A549 treated with DMSO at 1 μM for 4 hours (cell line): ENCODE data around the gene THPO. TPM values are rescaled to one million over a fixed set of nuclear protein-coding genes. Genes with fewer than 3 reads are reported as not detected.

Experiments used
- total RNA-seq: library from RNA; stranded (reverse); fragments of 200-300 nt; extraction: Qiagen RNA extraction; gene quantifications from 5 replicates; pipeline ENCODE4 v1.2.3, GENCODE V29; 2022; ENCODE audit warnings: low read depth

THPO gene
- total RNA-seq = not detected in 5 replicates

GRCh38 chr3:184377882-184378445, at the start of gene THPO:
TSS of gene THPO (minus strand) at chr3:184378207. CDS start at chr3:184376259, 1,948 bp downstream.

DNA sequence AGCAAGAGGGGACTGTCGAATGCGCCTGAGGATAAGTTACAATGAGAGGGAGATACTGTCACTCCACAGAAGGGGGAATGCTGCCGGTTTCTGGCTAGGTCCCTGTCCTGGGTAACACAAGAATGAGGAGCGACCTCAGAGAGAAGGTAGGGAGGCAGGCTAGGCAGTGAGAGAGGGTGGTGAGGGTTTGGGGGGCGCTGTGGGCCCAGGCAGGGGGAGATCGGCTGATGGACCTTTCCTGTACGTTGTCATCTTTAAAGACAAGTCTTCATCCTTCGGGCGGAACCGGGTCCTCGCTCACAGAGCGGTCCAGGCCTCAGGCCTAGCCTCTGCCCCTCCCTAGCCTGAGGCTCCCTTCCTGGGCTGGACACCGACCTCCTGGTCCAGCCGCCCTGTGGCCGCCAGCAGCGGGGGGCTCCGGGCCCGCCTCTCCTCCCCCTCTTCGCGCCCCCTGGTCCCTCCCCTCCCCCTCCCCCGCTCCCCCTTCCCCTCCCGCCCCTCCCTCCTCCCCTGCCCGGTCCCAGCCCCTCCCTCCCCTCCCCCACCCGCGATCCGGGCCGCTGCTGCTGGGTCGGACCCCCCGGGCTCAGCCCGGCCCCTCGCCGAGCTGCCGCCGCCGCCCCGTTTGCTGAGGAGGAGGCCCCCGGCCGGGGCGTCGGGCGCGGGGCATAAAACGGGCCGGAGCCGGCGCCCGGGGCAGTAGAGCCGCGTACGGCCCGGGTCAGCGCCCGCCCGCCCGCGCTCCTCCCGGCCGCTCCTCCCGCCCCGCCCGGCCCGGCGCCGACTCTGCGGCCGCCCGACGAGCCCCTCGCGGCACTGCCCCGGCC, 1.6 kb upstream of the THPO start, which contains the start of gene CHRD:
TSS of gene CHRD (plus strand) at position 697 of the 827 bp plus-strand sequence. CDS start 265 bp downstream, outside the sequence.

GRCh38 chr3:184361532-184361931, 16.5 kb downstream of the THPO start, which contains the start of the genes CLCN2 and POLR2H:
TSS of gene CLCN2 (minus strand) at chr3:184361605. CDS start at chr3:184361479, 126 bp downstream.
TSS of gene POLR2H (plus strand) at chr3:184361710. CDS start at chr3:184363493, 1,783 bp downstream.

GRCh38 chr3:184337399-184337714, 40.6 kb downstream of the THPO start, which contains the start of gene FAM131A:
TSS of gene FAM131A (plus strand) at chr3:184337600. CDS start at chr3:184337631, 31 bp downstream.

Other genes starting within 250 kb of the THPO start
- 26.5 to 31.2 TPM (median 30.9 TPM) in 5 replicates for gene EIF2B5, start 242.8 kb downstream of the THPO start, total RNA-seq
- 18.3 to 29.0 TPM (median 24.6 TPM) in 5 replicates for gene DVL3, start 222.8 kb downstream of the THPO start, total RNA-seq
- gene AP2M1, start 203.4 kb downstream of the THPO start, total RNA-seq = 296 to 327 TPM (median 312 TPM) in 5 replicates
- 32.6 to 37.7 TPM (median 33.9 TPM) in 5 replicates for gene ABCF3, start 192.0 kb downstream of the THPO start, total RNA-seq
- 0.38 to 0.56 TPM (median 0.48 TPM) in 5 replicates for gene VWA5B2, start 148.6 kb downstream of the THPO start, total RNA-seq
- gene ALG3, start 129.2 kb downstream of the THPO start, total RNA-seq = 63.7 to 82.1 TPM (median 70.1 TPM) in 5 replicates
- gene EEF1AKMT4, start 128.5 kb downstream of the THPO start, total RNA-seq = 11.0 to 13.5 TPM (median 12.2 TPM) in 5 replicates
- 0.90 to 1.7 TPM (median 1.1 TPM) in 5 replicates for gene CAMK2N2, start 116.7 kb downstream of the THPO start, total RNA-seq
- not detected in 5 replicates for gene ECE2, start 102.2 kb downstream of the THPO start, total RNA-seq
- gene PSMD2, start 79.0 kb downstream of the THPO start, total RNA-seq = 315 to 419 TPM (median 334 TPM) in 5 replicates
- gene EIF4G1, start 63.6 kb downstream of the THPO start, total RNA-seq = 252 to 292 TPM (median 278 TPM) in 5 replicates
- gene FAM131A, start 40.6 kb downstream of the THPO start, total RNA-seq = 8.9 to 10.6 TPM (median 10.4 TPM) in 5 replicates
- 4.7 to 5.4 TPM (median 5.2 TPM) in 5 replicates for gene CLCN2, start 16.6 kb downstream of the THPO start, total RNA-seq
- 73.1 to 83.9 TPM (median 75.8 TPM) in 5 replicates for gene POLR2H, start 16.5 kb downstream of the THPO start, total RNA-seq
- gene CHRD, start 1.8 kb upstream of the THPO start, total RNA-seq = 0.10 to 0.17 TPM (median 0.16 TPM) in 5 replicates
- gene EPHB3, start 183.6 kb upstream of the THPO start, total RNA-seq = 0.30 to 0.95 TPM (median 0.37 TPM) in 5 replicates